ENCODE results near the gene PON2. TPM values are rescaled to one million over a fixed set of nuclear protein-coding genes. Genes with fewer than 3 reads are reported as not detected.

Gene PON2
- polyA plus RNA-seq, 10 donors, result 59.1 to 197 (median 91.9) TPM

Other genes with a start within 250 kb of the PON2 start
- 1 to 10 TPM in 1 of 10 donors, under 1 TPM in 9; 0.17 to 1.5 (median 0.67) TPM for gene PON1, start 110.5 kb downstream of the PON2 start, polyA plus RNA-seq (ENCODE audit: insufficient read length in 10 of 10)
- gene PON3, start 38.7 kb downstream of the PON2 start, polyA plus RNA-seq (ENCODE audit: insufficient read length in 10 of 10), result 10 to 100 TPM in 1 of 10 donors, 1 to 10 TPM in 9; 3.1 to 14.5 (median 5.2) TPM
- gene ASB4, start 50.9 kb upstream of the PON2 start, polyA plus RNA-seq (ENCODE audit: insufficient read length in 10 of 10), result 10 to 100 TPM; 17.9 to 36.9 (median 29.0) TPM
- gene PDK4, start 161.5 kb upstream of the PON2 start, polyA plus RNA-seq (ENCODE audit: insufficient read length in 10 of 10), result 10 to 100 TPM in 9 of 10 donors, 1 to 10 TPM in 1; 9.0 to 25.3 (median 15.7) TPM